Measurements from ENCODE around the gene ZNF682. TPM values are rescaled to one million over a fixed set of nuclear protein-coding genes. Genes with fewer than 3 reads are reported as not detected.
"Not testable (repeated sequence)": the region's sequence is repeated elsewhere in the genome, so short reads cannot be mapped to it uniquely, and the experiment has no call there.

ZNF682 gene
- total RNA-seq, 4 donors from 2014 or later, result 0.73 to 3.1 (median 2.6) TPM

DNA sequence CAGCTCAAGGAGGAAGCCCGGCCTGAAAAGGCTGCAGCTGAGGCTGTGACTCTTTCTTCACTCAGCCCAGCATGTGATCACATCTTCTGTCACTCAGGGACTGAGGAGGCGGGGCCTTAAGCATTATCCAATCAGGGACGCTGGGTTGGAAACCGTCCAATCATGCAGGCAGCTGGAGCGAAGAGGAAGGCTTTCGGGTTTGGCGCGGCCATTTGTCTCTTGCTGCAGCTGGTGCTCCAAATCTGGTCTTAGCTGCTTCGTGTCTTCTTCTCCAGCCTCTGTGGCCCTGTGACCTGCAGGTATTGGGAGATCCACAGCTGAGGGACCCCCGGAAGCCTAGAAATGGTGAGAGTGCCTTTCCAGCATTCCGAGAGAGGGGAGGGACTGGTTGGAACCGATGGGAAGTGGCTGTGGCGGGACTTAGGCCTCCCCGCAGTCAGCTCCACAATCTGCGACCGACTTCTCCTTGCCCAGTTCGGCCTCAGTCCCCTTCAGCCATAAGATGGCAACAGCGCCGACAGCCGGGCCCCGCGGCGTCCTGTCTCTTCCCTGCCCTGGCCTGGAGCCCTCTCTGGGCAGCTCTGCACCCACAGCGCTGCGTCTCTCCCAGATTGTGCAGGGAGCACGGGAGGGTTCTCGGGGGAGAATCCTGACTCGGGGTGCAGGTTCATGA is 38.6 kb upstream of the ZNF682 start, which contains the start of gene ZNF90:
ZNF90 (plus strand) TSS at position 210 of the 673 bp plus-strand sequence; CDS start at position 343, 133 bp downstream.
- H3K9me3 ChIP-seq, result no peaks in the 10 kb centered on the region
- TF ChIP-seq POLR2A (IDR thresholded peaks at IDR 0.05), result no peak
- TF ChIP-seq, protein P1, sequence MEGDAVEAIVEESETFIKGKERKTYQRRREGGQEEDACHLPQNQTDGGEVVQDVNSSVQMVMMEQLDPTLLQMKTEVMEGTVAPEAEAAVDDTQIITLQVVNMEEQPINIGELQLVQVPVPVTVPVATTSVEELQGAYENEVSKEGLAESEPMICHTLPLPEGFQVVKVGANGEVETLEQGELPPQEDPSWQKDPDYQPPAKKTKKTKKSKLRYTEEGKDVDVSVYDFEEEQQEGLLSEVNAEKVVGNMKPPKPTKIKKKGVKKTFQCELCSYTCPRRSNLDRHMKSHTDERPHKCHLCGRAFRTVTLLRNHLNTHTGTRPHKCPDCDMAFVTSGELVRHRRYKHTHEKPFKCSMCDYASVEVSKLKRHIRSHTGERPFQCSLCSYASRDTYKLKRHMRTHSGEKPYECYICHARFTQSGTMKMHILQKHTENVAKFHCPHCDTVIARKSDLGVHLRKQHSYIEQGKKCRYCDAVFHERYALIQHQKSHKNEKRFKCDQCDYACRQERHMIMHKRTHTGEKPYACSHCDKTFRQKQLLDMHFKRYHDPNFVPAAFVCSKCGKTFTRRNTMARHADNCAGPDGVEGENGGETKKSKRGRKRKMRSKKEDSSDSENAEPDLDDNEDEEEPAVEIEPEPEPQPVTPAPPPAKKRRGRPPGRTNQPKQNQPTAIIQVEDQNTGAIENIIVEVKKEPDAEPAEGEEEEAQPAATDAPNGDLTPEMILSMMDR (IDR thresholded peaks at IDR 0.05), result no peak
- H3K27ac ChIP-seq, result peak within 1 kb of the TSS; percentile 40 to 65 (median 52)
- no peaks in the 10 kb centered on the region for H3K36me3 ChIP-seq
- intact Hi-C loops (cut with DNase I), result no loop called here
- DNase-seq, result peak; percentile 27
- 0 to 1% methylated on average over 9 to 15 of the region's 28 CpGs for WGBS, 2 donors
- H3K4me1 ChIP-seq, result peaks cover 0 to 22% (median 6%) of the 10 kb centered on the region in 3 donors
- H3K27me3 ChIP-seq, result no peaks in the 10 kb centered on the region
- H3K4me3 ChIP-seq, result peak within 1 kb of the TSS; percentile 49 to 72 (median 58)

- Histone ChIP-seq H3K27me3 (peaks cover 0 to 4% (median 0%) of the 10 kb centered on the region in 4 donors), H3K4me3 (no peak overlapping the region), H3K27ac (no peak overlapping the region), H3K9me3 (no peaks in the 10 kb centered on the region), H3K36me3 (no peaks in the 10 kb centered on the region), H3K4me1 (peaks cover 0 to 6% (median 0%) of the 10 kb centered on the region in 3 donors)
- TF ChIP-seq POLR2A (IDR thresholded peaks at IDR 0.05), result no peak
- TF ChIP-seq, protein P1 (IDR thresholded peaks at IDR 0.05), result no peak
- 84 to 87% methylated on average over 5 of the region's 5 CpGs for WGBS, 2 donors
- intact Hi-C loops (cut with DNase I), result no loop called here
- no peak for DNase-seq
Observed at GRCh38 chr19:20072936-20073335, 33.6 kb upstream of the ZNF682 start.

- no peak for DNase-seq
- H3K9me3 ChIP-seq, result no peaks in the 10 kb centered on the region
- 58 to 61% methylated on average over 2 of the region's 2 CpGs for WGBS, 2 donors
- intact Hi-C loops (cut with DNase I), result no loop called here
- TF ChIP-seq, protein P1 (IDR thresholded peaks at IDR 0.05), result no peak
- no peak for TF ChIP-seq POLR2A (IDR thresholded peaks at IDR 0.05)
- no peaks in the 10 kb centered on the region for H3K36me3 ChIP-seq
- peaks cover 0 to 13% (median 0%) of the 10 kb centered on the region in 4 donors for H3K27me3 ChIP-seq
- no peaks in the 10 kb centered on the region for H3K4me1 ChIP-seq
- no peak overlapping the region for H3K4me3 ChIP-seq
- H3K27ac ChIP-seq, result no peak overlapping the region
Observed at GRCh38 chr19:20070691-20071090, 31.4 kb upstream of the ZNF682 start.

DNA sequence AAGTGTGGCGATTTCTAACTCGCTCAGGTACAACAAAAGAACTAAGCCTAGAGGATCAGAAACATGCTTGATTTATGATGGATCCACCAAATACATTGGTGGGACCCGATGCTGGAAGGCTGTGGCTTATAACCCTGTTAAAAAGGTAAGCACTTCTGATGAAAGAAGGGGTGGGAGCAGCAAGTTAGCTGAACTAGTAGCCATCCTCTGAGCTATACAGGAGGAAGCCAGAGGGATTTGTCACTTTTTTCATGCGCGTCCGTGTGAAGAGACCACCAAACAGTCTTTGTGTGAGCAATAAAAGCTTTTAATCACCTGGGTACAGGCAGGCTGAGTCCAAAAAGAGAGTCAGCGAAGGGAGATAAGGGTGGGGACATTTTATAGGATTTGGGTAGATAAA is 29.3 kb upstream of the ZNF682 start:
- H3K4me1 ChIP-seq; H3K4me3 ChIP-seq; H3K9me3 ChIP-seq; H3K36me3 ChIP-seq; intact Hi-C loops (cut with DNase I); H3K27ac ChIP-seq; DNase-seq: not testable (repeated sequence)
- H3K27me3 ChIP-seq, result peaks cover 0 to 13% (median 0%) of the 10 kb centered on the region in 4 donors
- WGBS, 2 donors, result 34 to 37% methylated on average over 6 to 7 of the region's 7 CpGs

DNA sequence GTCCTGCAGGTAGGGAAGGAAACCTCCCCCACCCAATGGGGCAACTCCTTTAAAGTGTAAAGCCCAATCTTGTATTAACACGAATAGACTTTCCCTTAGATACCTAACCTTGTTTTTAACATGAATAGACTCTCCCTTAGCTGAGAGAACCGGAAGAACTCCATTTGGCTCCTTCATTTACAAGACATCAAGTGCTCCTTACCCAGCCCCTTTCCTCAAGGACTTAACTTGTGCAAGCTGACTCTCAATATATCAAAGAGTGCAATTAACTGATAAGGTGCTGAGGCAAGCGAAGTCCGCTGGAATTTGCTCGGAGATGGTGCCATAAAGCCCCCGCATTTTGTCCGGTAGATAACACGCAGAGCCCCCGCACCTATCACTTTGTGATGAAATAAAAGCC is 28.6 kb upstream of the ZNF682 start:
- Histone ChIP-seq H3K36me3 (no peaks in the 10 kb centered on the region), H3K9me3 (no peaks in the 10 kb centered on the region), H3K4me3 (no peak overlapping the region), H3K27ac (no peak overlapping the region), H3K27me3 (peaks cover 0 to 13% (median 0%) of the 10 kb centered on the region in 4 donors), H3K4me1 (no peaks in the 10 kb centered on the region)
- WGBS, 2 donors, result 16 to 25% methylated on average over 9 of the region's 9 CpGs
- DNase-seq, result no peak
- TF ChIP-seq POLR2A (IDR thresholded peaks at IDR 0.05), result no peak
- TF ChIP-seq, protein P1 (IDR thresholded peaks at IDR 0.05), result no peak
- intact Hi-C loops (cut with DNase I), result no loop called here
